Body of pancreas (tissue), 4 donors: ENCODE results near the gene GPBP1L1.

Experiments used
- CTCF ChIP-seq, 7 experiments: fragments of 450-650 bp in 4 of 7; fragments of 200-600 bp in 3 of 7; sonication (generic) in 3 of 7; IDR thresholded peaks; one replicate each; pipeline ENCODE4 v1.5.1; 2016 to 2019; ENCODE audit warnings: antibody characterized with exemption in 7 of 7
- POLR2A ChIP-seq, 3 donors: fragments of 450-650 bp; IDR thresholded peaks; one replicate each; pipeline ENCODE4 v1.6.1; 2016; ENCODE audit warnings: antibody characterized with exemption in 3 of 3, mild to moderate bottlenecking in 2 of 3

- no peak for TF ChIP-seq CTCF (IDR thresholded peaks at IDR 0.05)
- TF ChIP-seq POLR2A (IDR thresholded peaks at IDR 0.05), result no peak
These were observed 67.0 kb downstream of the GPBP1L1 start for GRCh38 chr1:45619149-45619921.
